Stimulated activated CD4-positive, alpha-beta T cell treated with anti-CD3 and anti-CD28 coated beads, Interleukin-1b, Interleukin-23, amount 100 ng/mL, for 4 hours (primary cell): ENCODE results near the gene BPIFA1.
A peak's percentile ranks its signal among the peaks of the same experiment; 100 is the strongest.

Experiments
- DNase-seq, 2 donors: peaks; one replicate each; pipeline ENCODE4 v3.0.0-alpha.2; 2020; ENCODE audit warnings: low read depth in 2 of 2

BPIFA1 gene

GRCh38 chr20:33235696-33236095 lies at the start of gene BPIFA1:
TSS of gene BPIFA1 (plus strand) at chr20:33235996. CDS start at chr20:33237712, 1,716 bp downstream.
- no peak for DNase-seq

GRCh38 chr20:33187491-33187890 lies 48.3 kb upstream of the BPIFA1 start:
- DNase-seq: no peak

GRCh38 chr20:33188421-33188820 lies 47.4 kb upstream of the BPIFA1 start:
- no peak for DNase-seq

GRCh38 chr20:33191484-33191883 lies 44.3 kb upstream of the BPIFA1 start:
- DNase-seq: no peak

- DNase-seq: no peak
Measured at GRCh38 chr20:33191955-33192354, 43.8 kb upstream of the BPIFA1 start.

- DNase-seq: no peak
Measured at GRCh38 chr20:33192912-33193501, 42.8 kb upstream of the BPIFA1 start.

- DNase-seq: no peak
Measured at GRCh38 chr20:33199026-33199425, 36.8 kb upstream of the BPIFA1 start.

DNA sequence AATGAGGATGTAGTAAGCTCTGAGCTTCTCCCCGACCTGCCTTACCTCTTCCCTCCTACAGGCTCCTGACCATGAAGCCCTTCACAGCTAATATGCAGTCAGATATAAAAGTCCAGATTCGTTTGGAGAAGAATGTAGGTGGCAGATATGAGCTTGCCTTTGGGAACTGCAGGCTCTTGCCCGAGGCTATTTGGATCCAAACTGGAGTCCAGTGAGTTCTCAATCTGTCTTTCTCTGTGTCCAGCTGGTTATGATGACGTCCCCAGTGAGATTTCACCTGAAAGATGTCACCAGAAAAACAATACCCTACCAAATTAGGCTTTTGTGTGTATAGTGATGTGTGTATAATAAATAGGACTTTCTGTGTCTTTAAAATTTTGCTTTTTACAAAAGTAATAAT lies 33.3 kb upstream of the BPIFA1 start:
- DNase-seq: no peak

DNA sequence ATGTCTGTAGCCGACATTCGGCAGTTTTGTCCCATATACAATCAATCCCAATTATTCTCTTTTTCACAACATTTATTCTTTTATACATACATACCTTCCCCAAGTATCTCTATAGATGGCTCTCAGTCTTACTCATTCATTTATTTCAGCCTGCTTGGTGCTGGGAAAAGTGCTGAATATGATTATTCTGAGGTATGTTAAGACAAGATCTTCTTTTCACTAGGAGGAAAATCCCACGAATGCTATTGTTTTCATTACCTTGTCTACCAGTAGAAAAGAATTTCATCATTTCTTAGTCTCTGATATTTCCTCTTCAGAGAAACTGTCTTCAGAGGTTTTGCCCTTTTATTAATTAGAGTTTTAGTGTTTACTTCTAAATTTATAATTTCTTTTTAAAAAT lies 32.4 kb upstream of the BPIFA1 start:
- no peak for DNase-seq

DNA sequence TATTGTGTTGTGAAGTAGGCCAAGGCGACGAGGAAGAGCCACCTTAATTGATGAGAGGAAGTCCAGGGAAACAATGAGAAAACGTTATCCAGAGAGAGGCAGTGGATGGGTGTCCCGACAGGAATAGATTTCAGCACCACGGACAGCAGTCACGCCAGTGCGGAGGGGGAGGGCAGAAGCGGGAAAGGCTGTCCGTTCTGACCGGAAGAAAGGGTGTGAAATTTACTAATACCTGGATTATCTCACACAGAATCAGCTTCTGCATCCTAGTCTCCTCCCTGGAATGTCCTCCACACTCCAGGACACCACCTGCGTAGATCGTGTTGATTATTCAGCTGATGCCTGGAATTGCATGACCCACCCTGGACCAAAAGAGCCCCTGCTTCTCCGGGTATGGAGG lies 26.0 kb upstream of the BPIFA1 start:
- peak in 1 of 2 donors; percentile 6 for DNase-seq

DNA sequence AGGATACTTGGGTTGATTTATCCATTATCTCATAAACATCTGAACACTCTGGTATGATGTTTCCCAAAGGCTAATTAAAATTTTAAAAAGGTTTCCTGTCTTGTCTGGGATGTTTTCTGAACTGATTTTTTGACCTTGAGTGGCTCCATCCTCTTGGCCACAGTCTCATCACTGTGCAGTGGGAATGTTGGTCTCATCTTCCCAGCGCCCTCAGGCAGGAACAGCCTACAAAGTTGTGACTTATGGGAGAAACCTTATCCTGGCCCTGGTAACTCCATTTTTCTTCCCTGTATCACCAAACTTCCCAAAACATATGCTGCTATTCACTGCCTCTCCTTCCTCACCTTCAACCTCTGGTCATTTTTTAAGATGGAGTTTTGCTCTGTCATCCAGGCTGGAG lies 25.4 kb upstream of the BPIFA1 start:
- no peak for DNase-seq

GRCh38 chr20:33211817-33212424 lies 23.9 kb upstream of the BPIFA1 start:
- no peak for DNase-seq

GRCh38 chr20:33217052-33217451 lies 18.7 kb upstream of the BPIFA1 start, which contains the start of gene BPIFA3:
TSS of gene BPIFA3 (plus strand) at chr20:33217352. CDS start at chr20:33217537, 185 bp downstream.
- DNase-seq: no peak

DNA sequence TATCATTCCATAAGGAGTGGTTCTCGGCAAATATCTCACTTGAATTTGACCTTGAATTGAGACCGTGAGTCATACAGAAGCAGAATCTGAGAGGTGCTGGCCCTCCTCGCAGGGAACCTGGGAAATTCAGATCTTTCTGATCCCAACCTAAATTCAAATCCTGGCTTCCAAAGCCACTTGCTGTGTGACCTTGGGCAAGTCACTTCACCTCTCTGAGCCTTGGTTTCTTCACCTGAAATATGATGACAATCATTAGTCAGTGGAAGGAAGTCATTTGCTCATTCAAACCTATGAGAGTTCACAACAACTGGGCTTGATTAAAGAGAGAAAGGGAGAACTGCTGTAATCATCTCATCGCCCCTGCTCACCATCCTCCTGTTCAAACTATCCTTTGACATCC lies 11.4 kb upstream of the BPIFA1 start:
- DNase-seq: no peak

- no peak for DNase-seq
Measured at GRCh38 chr20:33229843-33230242, 6.0 kb upstream of the BPIFA1 start.

DNA sequence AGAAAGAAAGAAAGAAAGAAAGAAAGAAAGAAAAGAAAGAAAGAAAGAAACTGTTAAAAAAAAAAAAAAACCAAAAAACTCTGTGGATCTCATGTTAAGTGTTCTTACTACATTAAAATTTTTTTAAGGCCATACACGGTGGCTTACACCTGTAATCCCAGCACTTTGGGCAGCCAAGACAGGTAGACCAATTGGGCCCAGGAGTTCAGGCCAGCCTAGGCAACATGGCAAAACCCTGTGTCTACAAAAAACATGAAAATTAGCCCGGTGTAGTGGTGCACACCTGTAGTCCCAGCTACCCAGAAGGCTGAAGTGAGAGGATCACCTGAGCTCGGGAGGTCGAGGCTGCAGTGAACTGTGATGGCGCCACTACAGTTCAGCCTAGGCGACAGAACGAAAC lies 4.6 kb upstream of the BPIFA1 start:
- DNase-seq: no peak

- DNase-seq: no peak
Measured at GRCh38 chr20:33232486-33233072, 3.2 kb upstream of the BPIFA1 start.

DNA sequence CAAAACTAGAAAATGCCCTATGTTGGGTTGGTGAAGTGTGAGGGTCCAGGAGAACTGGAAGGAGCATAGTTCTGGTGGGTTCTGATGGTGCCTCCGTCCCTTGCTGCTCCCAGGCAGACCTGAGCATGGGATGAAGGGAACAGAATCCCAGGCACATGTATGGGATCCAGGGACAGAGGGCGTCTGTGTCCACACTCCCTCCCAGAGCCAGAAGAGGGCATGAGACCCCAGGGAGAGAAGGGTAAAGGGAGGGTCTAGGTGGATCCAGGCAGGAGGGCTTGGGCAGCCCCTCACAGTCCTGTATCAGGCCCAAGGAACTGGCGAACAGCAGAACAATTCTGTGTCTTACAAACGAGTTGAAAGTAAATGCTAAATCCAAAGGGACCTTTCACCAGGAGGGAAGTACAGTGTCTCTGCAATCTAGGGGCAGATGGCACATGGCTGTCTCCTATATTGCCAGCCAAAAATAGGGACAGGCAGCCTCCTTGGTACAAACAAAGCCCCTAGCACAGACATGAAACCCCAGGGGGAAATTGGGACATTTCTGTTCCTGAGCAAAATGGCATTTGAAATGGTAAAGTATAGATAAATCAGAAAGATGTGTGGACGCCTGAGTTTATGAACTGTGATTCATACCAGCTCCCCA lies 2.5 kb upstream of the BPIFA1 start:
- DNase-seq: no peak

- DNase-seq: no peak
Measured at GRCh38 chr20:33234050-33234449, 1.7 kb upstream of the BPIFA1 start.

- DNase-seq: no peak
Measured at GRCh38 chr20:33236351-33236750, 555 bp downstream of the BPIFA1 start.

GRCh38 chr20:33237989-33238388 lies 2.2 kb downstream of the BPIFA1 start:
- no peak for DNase-seq

- DNase-seq: no peak
Measured at GRCh38 chr20:33239418-33239817, 3.6 kb downstream of the BPIFA1 start.
